Smooth muscle cell of bladder (primary cell): ENCODE results near the gene SMG9. TPM values are rescaled to one million over a fixed set of nuclear protein-coding genes. Genes with fewer than 3 reads are reported as not detected.

Experiments used
- total RNA-seq: library from RNA; depleted of rRNA; stranded (reverse); fragments of >200 nt; gene quantifications from 2 replicates; pipeline ENCODE4 v1.2.3, GENCODE V29; 2014

SMG9 gene, protein sequence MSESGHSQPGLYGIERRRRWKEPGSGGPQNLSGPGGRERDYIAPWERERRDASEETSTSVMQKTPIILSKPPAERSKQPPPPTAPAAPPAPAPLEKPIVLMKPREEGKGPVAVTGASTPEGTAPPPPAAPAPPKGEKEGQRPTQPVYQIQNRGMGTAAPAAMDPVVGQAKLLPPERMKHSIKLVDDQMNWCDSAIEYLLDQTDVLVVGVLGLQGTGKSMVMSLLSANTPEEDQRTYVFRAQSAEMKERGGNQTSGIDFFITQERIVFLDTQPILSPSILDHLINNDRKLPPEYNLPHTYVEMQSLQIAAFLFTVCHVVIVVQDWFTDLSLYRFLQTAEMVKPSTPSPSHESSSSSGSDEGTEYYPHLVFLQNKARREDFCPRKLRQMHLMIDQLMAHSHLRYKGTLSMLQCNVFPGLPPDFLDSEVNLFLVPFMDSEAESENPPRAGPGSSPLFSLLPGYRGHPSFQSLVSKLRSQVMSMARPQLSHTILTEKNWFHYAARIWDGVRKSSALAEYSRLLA
- total RNA-seq = 5.5 and 7.4 TPM in 2 replicates

DNA sequence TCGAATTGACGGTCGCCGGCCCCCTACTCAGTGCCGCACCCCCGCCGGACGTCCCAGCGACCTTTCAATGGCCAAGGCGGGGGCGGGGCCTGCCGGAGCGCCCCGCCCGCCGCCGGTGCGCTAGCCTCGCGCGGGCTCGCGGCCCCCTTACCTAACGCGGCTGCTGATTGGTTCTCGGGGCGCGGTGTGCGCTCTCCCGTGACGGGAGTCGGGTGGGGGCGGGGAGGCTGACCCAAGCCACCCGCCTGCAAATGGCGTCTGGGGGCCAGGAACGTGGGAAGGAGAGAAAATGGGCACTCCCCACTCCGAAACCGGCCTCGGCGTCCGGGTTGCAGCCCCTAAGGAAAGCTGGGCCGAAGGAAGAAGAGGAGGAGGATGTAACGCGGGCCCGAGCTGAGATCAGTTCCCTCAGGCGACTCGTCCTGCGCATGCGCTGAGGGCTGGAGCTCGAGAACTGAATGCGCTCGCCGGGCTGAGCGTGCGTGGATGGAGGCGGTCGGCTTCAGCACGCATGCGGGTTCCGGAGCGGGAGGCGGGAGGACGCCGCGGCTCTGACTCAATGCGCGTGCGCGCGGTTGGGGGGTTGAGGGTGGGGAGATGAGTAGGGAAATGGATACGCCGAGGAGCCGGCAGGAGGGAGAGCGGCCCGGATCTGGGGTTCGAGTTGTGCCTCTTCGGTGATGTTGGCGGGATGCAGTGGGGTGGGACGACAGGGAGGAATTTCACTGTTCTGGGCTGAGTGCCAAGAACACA is at the start of gene SMG9:
Gene SMG9 (minus strand): TSS at position 460 of the 753 bp plus-strand sequence. CDS start 4,221 bp downstream, outside the sequence.

DNA sequence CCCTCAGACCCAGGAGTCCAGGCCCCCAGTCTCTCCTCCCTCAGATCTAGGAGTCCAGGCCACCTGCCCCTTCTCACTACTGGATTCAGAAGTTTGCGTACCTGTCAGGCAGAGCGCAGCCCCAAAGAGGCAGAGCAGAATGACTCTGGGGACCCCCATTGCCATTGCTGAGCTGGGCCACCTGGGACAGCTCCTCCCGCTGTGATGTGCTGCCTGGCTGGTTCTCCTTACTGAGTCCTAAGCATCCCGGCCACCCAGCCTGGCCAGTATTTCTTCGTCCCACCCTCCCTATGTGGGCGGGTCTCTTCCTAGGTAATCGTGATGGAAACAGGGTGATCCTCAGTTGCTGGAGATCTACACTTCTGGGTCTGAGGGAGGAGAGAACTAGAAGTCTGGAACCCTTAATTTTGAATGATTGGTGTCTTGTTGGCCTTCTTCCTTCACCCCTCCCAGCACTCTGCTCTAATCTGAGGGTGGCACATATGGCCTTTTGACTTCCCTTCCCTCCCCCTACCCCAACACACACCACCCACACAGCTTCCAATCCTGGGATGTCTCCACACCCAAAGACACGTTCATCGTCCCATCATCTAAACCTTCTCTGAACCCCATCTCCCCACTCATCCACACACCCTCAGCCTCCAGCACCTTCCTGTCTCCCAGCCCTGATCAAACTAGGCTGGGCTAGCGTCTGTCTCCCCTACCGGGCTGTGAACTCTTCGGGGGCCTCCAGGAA is 47.6 kb upstream of the SMG9 start, which contains the start of gene LYPD5:
Gene LYPD5 (minus strand): TSS at position 232 of the 736 bp plus-strand sequence. CDS start 67 bp downstream, at position 165.

DNA sequence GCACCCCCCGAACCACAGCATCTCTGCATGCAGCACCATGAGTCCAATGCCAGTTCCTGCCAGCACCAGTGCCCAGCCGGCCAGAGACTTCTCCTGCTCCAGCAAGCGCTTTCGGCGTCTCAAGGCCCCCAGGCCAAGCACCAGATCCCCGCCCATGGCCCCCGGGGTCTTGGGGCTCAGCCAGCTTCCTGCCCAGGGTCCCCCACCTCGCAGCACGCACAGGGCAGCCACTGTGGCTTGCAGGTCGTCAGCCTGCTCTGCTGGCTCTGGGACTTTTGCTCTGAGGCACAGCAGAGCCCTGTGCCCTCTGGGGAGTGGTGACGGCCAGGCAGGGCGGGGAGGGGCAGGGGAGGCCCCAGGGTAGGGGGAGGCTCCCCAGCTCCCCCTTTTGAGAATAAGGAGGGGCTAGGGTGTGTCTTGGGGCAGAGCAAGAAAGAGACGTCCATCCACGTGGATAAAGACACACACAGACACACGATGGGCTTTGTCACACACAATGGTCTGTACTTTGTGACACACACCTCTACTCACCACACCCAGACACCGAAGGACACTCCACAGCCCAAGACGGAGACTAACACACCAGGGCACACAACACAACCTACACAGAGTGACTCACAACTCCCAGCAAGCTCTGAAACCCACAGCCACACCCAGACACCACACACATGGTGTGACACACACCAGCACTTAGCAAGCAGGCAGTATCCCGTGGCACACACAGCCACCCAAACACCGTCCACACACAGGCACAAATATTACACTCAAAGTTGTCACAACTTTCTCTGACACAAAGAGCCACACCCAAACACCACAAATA is 26.2 kb upstream of the SMG9 start, which contains the start of gene KCNN4:
Gene KCNN4 (minus strand): TSS at position 268 of the 820 bp plus-strand sequence. CDS start 112 bp downstream, at position 156.

DNA sequence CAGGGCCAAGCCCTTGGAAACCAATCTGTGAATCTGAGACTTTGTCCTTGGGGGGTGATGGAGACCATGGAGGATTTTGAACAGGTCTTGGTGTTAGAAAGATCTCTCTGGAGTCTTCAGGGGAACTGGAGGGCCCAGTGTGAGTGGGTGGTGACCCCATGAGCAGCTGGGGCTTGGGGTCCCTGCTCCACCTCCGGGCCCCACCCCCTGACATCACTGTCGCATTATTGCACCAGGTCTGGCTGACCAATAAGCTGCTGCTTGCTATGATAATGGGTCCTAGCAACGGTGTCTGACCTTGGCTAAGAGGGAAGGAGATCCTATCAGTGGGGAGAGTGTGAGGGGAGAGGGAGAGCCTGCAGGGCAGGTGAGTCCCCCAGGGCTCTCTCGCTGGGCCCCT is 39.0 kb downstream of the SMG9 start, which contains the start of gene IRGC:
Gene IRGC (plus strand): TSS at position 301 of the 400 bp plus-strand sequence. CDS start 2,483 bp downstream, outside the sequence.

Other genes with a start within 250 kb of the SMG9 start
- gene ETHE1, start 227.8 kb downstream of the SMG9 start, total RNA-seq = 92.9 and 117 TPM in 2 replicates
- 0.14 and 0.28 TPM in 2 replicates for gene ZNF575, start 221.8 kb downstream of the SMG9 start, total RNA-seq
- gene XRCC1, start 179.4 kb downstream of the SMG9 start, total RNA-seq = 7.7 and 11.8 TPM in 2 replicates
- 0.55 and 1.4 TPM in 2 replicates for gene PINLYP, start 179.2 kb downstream of the SMG9 start, total RNA-seq
- 15.6 and 17.4 TPM in 2 replicates for gene IRGQ, start 158.8 kb downstream of the SMG9 start, total RNA-seq
- 7.1 and 11.4 TPM in 2 replicates for gene ZNF576, start 158.4 kb downstream of the SMG9 start, total RNA-seq
- gene SRRM5, start 142.9 kb downstream of the SMG9 start, total RNA-seq = not detected in 2 replicates
- 35.0 and 37.5 TPM in 2 replicates for gene ZNF428, start 135.3 kb downstream of the SMG9 start, total RNA-seq
- 2.0 and 3.0 TPM in 2 replicates for gene CADM4, start 115.1 kb downstream of the SMG9 start, total RNA-seq
- 75.2 and 84.7 TPM in 2 replicates for gene PLAUR, start 84.8 kb downstream of the SMG9 start, total RNA-seq
- gene IRGC, start 38.9 kb downstream of the SMG9 start, total RNA-seq = not detected in 2 replicates
- gene KCNN4, start 26.0 kb upstream of the SMG9 start, total RNA-seq = 0.28 and 0.55 TPM in 2 replicates
- 0.14 and 0.74 TPM in 2 replicates for gene LYPD5, start 47.5 kb upstream of the SMG9 start, total RNA-seq
- 11.4 and 14.1 TPM in 2 replicates for gene ZNF283, start 72.4 kb upstream of the SMG9 start, total RNA-seq
- gene ZNF404, start 129.0 kb upstream of the SMG9 start, total RNA-seq = 3.3 and 3.4 TPM in 2 replicates
- 16.8 and 20.5 TPM in 2 replicates for gene ZNF45, start 180.3 kb upstream of the SMG9 start, total RNA-seq
- gene ZNF221, start 196.3 kb upstream of the SMG9 start, total RNA-seq = 6.8 and 7.4 TPM in 2 replicates
- gene ZNF155, start 229.2 kb upstream of the SMG9 start, total RNA-seq = 4.9 and 7.8 TPM in 2 replicates
- gene ZNF230, start 248.0 kb upstream of the SMG9 start, total RNA-seq = 4.6 and 4.7 TPM in 2 replicates